Astrocyte (in vitro differentiated cells and primary cell): ENCODE measurements around the gene PTX4. TPM values are rescaled to one million over a fixed set of nuclear protein-coding genes. Genes with fewer than 3 reads are reported as not detected.

ENCODE experiments used
- DNase-seq: peaks from one replicate; pipeline ENCODE4 v3.0.0-alpha.2; 2010; ENCODE audit warnings: low read depth
- FAIRE-seq: peaks from 2 replicates; lab custom pipeline; 2011; peaks lifted over from hg19 to GRCh38; lab: Jason Lieb, UNC
- H2AFZ ChIP-seq: 2 replicates; pipeline ENCODE4 v1.6.0; 2012; ENCODE audit warnings: low read depth, low read length, inconsistent platforms
- H3K27ac ChIP-seq: 2 replicates; pipeline ENCODE4 v1.5.1; 2011; ENCODE audit warnings: low read depth, low read length, inconsistent platforms
- H3K27me3 ChIP-seq: 2 replicates; pipeline ENCODE4 v1.6.0; 2011; ENCODE audit warnings: low read length, inconsistent platforms; ENCODE audit not compliant: insufficient read depth
- H3K36me3 ChIP-seq: 2 replicates; pipeline ENCODE4 v1.5.1; 2011; ENCODE audit warnings: low read length, inconsistent platforms; ENCODE audit not compliant: insufficient read depth
- H3K4me1 ChIP-seq: 2 replicates; pipeline ENCODE4 v1.5.1; 2011; ENCODE audit warnings: low read length, inconsistent platforms; ENCODE audit not compliant: insufficient read depth
- H3K4me2 ChIP-seq: 2 replicates; pipeline ENCODE4 v1.6.0; 2012; ENCODE audit warnings: low read length, inconsistent platforms
- H3K4me3 ChIP-seq: 2 replicates; pipeline ENCODE4 v1.5.1; 2011; ENCODE audit warnings: low read depth, mild to moderate bottlenecking, low read length, inconsistent platforms; ENCODE audit not compliant: insufficient read depth
- H3K79me2 ChIP-seq: 2 replicates; pipeline ENCODE4 v1.6.0; 2012; ENCODE audit warnings: mild to moderate bottlenecking, low read length, inconsistent platforms; ENCODE audit not compliant: insufficient read depth
- H3K9ac ChIP-seq: 2 replicates; pipeline ENCODE4 v1.6.0; 2012; ENCODE audit warnings: mild to moderate bottlenecking, low read length, inconsistent platforms
- H3K9me3 ChIP-seq: 2 replicates; pipeline ENCODE4 v1.5.1; 2012; ENCODE audit warnings: low read depth, mild to moderate bottlenecking, low read length, inconsistent platforms; ENCODE audit not compliant: insufficient read depth
- H4K20me1 ChIP-seq: 2 replicates; pipeline ENCODE4 v1.6.0; 2012; ENCODE audit warnings: low read length, inconsistent platforms; ENCODE audit not compliant: insufficient read depth
- H3K27ac Mint-ChIP-seq: one replicate; pipeline ENCODE4 v1.8.0; 2021; ENCODE audit warnings: mild to moderate bottlenecking, mixed read lengths; ENCODE audit not compliant: unreplicated experiment
- H3K27me3 Mint-ChIP-seq: one replicate; pipeline ENCODE4 v1.8.0; 2021; ENCODE audit warnings: low read depth, mixed read lengths; ENCODE audit not compliant: unreplicated experiment
- H3K36me3 Mint-ChIP-seq: one replicate; pipeline ENCODE4 v1.8.0; 2021; ENCODE audit warnings: low read depth, mixed read lengths; ENCODE audit not compliant: unreplicated experiment
- H3K4me1 Mint-ChIP-seq: one replicate; pipeline ENCODE4 v1.8.0; 2021; ENCODE audit warnings: low read depth, mixed read lengths; ENCODE audit not compliant: unreplicated experiment
- H3K4me3 Mint-ChIP-seq: one replicate; pipeline ENCODE4 v1.8.0; 2021; ENCODE audit warnings: mild to moderate bottlenecking, moderate library complexity, mixed read lengths; ENCODE audit not compliant: unreplicated experiment
- H3K9me3 Mint-ChIP-seq: one replicate; pipeline ENCODE4 v1.8.0; 2021; ENCODE audit warnings: mild to moderate bottlenecking, mixed read lengths; ENCODE audit not compliant: unreplicated experiment
- EZH2 ChIP-seq: IDR thresholded peaks from 2 replicates; pipeline ENCODE4 v1.6.1; 2012; ENCODE audit warnings: mild to moderate bottlenecking, low read length, inconsistent platforms; ENCODE audit not compliant: insufficient read depth
- total RNA-seq: library from RNA; stranded (reverse); gene quantifications from 2 replicates; pipeline ENCODE4 v1.2.1, GENCODE V29; 2021
- TF ChIP-seq, protein P1 (sequence below): IDR thresholded peaks from 2 replicates; pipeline ENCODE4 v1.5.1; 2011; ENCODE audit warnings: low read depth, mild to moderate bottlenecking, inconsistent platforms, low read length, moderate library complexity; ENCODE audit not compliant: insufficient read depth

The PTX4 gene
- total RNA-seq, 1 donor from 2014 or later: not detected

DNA sequence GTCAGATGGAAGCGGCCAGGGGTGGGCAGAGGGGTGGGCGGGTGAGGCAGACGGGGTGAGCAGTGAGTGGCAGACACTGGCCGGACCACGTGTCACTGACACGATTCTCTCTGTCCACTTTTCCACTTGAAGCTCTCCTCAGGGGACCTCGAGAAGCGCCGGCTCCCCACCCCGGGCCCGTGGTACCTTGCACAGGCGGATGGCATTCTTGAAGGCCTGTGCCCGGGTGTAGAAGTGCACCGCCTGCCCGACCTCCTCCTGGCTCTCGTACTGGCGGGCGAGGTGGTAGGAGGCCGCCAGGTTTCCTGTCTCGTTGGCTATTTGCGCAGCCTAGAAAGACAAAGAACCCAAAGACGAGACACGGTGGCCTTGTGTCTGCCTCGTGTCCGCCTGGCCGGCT, 35.6 kb upstream of the PTX4 start:
- Histone ChIP-seq H3K4me1 (no peaks in the 10 kb centered on the region), H3K4me2 (no peak overlapping the region), H4K20me1 (no peaks in the 10 kb centered on the region), H3K9ac (no peak overlapping the region), H3K27me3 (no peaks in the 10 kb centered on the region), H3K4me3 (no peak overlapping the region), H2AFZ (no peak overlapping the region), H3K9me3 (no peaks in the 10 kb centered on the region), H3K79me2 (no peaks in the 10 kb centered on the region), H3K27ac (no peak overlapping the region), H3K36me3 (no peaks in the 10 kb centered on the region)
- TF ChIP-seq, protein P1, sequence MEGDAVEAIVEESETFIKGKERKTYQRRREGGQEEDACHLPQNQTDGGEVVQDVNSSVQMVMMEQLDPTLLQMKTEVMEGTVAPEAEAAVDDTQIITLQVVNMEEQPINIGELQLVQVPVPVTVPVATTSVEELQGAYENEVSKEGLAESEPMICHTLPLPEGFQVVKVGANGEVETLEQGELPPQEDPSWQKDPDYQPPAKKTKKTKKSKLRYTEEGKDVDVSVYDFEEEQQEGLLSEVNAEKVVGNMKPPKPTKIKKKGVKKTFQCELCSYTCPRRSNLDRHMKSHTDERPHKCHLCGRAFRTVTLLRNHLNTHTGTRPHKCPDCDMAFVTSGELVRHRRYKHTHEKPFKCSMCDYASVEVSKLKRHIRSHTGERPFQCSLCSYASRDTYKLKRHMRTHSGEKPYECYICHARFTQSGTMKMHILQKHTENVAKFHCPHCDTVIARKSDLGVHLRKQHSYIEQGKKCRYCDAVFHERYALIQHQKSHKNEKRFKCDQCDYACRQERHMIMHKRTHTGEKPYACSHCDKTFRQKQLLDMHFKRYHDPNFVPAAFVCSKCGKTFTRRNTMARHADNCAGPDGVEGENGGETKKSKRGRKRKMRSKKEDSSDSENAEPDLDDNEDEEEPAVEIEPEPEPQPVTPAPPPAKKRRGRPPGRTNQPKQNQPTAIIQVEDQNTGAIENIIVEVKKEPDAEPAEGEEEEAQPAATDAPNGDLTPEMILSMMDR: no peak
- no peak for TF ChIP-seq EZH2
- Mint-ChIP-seq H3K9me3 (no peaks in the 10 kb centered on the region), H3K36me3 (peaks cover 5% of the 10 kb centered on the region), H3K27me3 (no peaks in the 10 kb centered on the region), H3K27ac (no peak overlapping the region), H3K4me1 (peaks cover 2% of the 10 kb centered on the region), H3K4me3 (no peak overlapping the region)
- DNase-seq: no peak
- no peak for FAIRE-seq

DNA sequence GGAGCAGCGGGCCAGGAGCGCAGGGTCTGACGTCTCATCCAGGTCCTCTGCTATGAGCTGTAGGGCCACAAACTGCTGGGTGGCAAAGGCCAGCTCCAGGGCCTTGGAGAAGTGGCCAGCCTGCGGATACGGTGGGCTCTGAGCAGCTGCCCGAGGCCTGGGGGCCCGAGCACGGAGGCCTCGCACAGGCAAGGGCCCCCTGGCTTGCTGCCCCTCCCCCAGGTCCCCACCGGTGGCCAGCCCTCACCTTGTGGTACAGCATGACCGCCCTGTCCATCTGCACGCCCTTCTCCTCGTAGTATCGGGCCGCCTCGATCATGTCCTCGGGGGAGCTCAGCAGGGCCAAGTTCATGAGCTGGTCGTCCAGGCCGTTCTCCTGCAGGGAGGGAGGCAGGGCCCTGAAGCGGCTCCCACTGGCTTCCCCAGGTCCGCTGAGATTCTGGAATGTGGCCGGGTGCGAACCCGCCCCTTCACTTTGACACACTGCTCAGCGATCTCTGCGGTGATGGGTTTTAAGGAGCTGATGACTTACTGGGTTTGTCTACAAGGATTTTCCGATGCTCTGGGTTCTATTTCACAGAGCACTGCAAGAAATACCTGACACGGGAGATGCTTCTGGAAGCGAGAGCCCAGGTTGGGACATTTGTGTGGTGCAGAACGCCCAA, 35.0 kb upstream of the PTX4 start:
- Histone ChIP-seq H3K4me1 (no peaks in the 10 kb centered on the region), H3K27me3 (no peaks in the 10 kb centered on the region), H3K4me3 (no peak overlapping the region), H2AFZ (no peak overlapping the region), H3K4me2 (no peak overlapping the region), H3K36me3 (no peaks in the 10 kb centered on the region), H3K9ac (no peak overlapping the region), H3K27ac (no peak overlapping the region), H3K79me2 (no peaks in the 10 kb centered on the region), H4K20me1 (no peaks in the 10 kb centered on the region), H3K9me3 (no peaks in the 10 kb centered on the region)
- Mint-ChIP-seq H3K36me3 (peaks cover 9% of the 10 kb centered on the region), H3K27me3 (no peaks in the 10 kb centered on the region), H3K9me3 (no peaks in the 10 kb centered on the region), H3K27ac (no peak overlapping the region), H3K4me1 (peaks cover 2% of the 10 kb centered on the region), H3K4me3 (peak overlapping the region; percentile 27)
- FAIRE-seq: no peak
- no peak for DNase-seq
- TF ChIP-seq, protein P1: no peak
- no peak for TF ChIP-seq EZH2

DNA sequence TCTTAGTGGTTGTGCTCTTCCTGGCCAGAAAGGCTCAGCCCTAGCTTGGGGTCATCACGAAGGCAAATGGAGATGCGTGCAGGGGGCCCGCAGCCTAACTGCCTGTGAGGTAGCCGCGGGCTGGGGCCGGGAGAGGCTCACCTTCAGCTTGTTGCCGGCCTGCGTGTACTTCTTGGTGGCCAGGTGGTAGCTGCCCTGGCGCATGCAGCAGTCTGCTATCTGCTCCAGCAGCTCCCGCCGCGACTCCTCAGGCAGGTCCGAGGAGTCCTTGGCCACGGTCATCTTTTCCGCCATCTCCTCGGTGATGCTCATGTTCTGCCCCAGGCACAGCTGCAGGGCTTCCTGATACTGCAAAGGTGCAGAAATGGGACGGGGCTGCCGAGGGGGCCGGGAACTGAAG, 31.7 kb upstream of the PTX4 start:
- no peaks in the 10 kb centered on the region for H3K9me3 ChIP-seq
- no peak for DNase-seq
- no peak overlapping the region for H3K4me2 ChIP-seq
- Mint-ChIP-seq H3K4me3 (no peak overlapping the region), H3K27me3 (no peaks in the 10 kb centered on the region), H3K36me3 (peaks cover 16% of the 10 kb centered on the region), H3K27ac (no peak overlapping the region), H3K4me1 (no peaks in the 10 kb centered on the region), H3K9me3 (peaks cover 2% of the 10 kb centered on the region)
- H3K36me3 ChIP-seq: no peaks in the 10 kb centered on the region
- no peak overlapping the region for H3K9ac ChIP-seq
- no peaks in the 10 kb centered on the region for H3K79me2 ChIP-seq
- H4K20me1 ChIP-seq: no peaks in the 10 kb centered on the region
- no peak overlapping the region for H3K27ac ChIP-seq
- H3K4me1 ChIP-seq: no peaks in the 10 kb centered on the region
- H2AFZ ChIP-seq: no peak overlapping the region
- no peak overlapping the region for H3K4me3 ChIP-seq
- H3K27me3 ChIP-seq: no peaks in the 10 kb centered on the region
- TF ChIP-seq, protein P1: no peak
- TF ChIP-seq EZH2: no peak
- no peak for FAIRE-seq
